ENCODE results near the gene TMEM116.

GRCh38 chr12:112000820-112001219 lies 12.1 kb downstream of the TMEM116 start:
- TF ChIP-seq CTCF (IDR thresholded peaks at IDR 0.05) (no peak), POLR2A (IDR thresholded peaks at IDR 0.05) (no peak)

Data from right lobe of liver (tissue), 4 donors.